Right renal pelvis (tissue), 4 donors: ENCODE results near the gene PAX7. TPM values are rescaled to one million over a fixed set of nuclear protein-coding genes. Genes with fewer than 3 reads are reported as not detected.

Experiments
- DNase-seq, 4 donors: peaks; one replicate each; pipeline ENCODE4 v3.0.0-alpha.2; 2013; ENCODE audit warnings: low read depth in 4 of 4, low spot score in 3 of 4, missing footprints in 1 of 4
- polyA plus RNA-seq, 4 donors: library from polyadenylated mRNA; unstranded; fragments of 120-200 nt; gene quantifications; one replicate each; pipeline ENCODE4 v1.2.1, GENCODE V29; 2013; ENCODE audit not compliant: insufficient read length in 4 of 4

PAX7 gene
- polyA plus RNA-seq, 4 donors: not detected

GRCh38 chr1:18657506-18658201 lies 27.0 kb downstream of the PAX7 start:
- DNase-seq: no peak

GRCh38 chr1:18658831-18659230 lies 28.2 kb downstream of the PAX7 start:
- DNase-seq: no peak

GRCh38 chr1:18661404-18662285 lies 31.0 kb downstream of the PAX7 start:
- DNase-seq: no peak

- DNase-seq: no peak
Measured at GRCh38 chr1:18662286-18662639, 31.6 kb downstream of the PAX7 start.

- no peak for DNase-seq
Measured at GRCh38 chr1:18666317-18666920, 35.8 kb downstream of the PAX7 start.

GRCh38 chr1:18667333-18667732 lies 36.7 kb downstream of the PAX7 start:
- DNase-seq: no peak

GRCh38 chr1:18668046-18668445 lies 37.4 kb downstream of the PAX7 start:
- no peak for DNase-seq

- DNase-seq: no peak
Measured at GRCh38 chr1:18668750-18669404, 38.2 kb downstream of the PAX7 start.

GRCh38 chr1:18670121-18670867 lies 39.6 kb downstream of the PAX7 start:
- no peak for DNase-seq

- DNase-seq: no peak
Measured at GRCh38 chr1:18670868-18671225, 40.2 kb downstream of the PAX7 start.

GRCh38 chr1:18673976-18674375 lies 43.3 kb downstream of the PAX7 start:
- DNase-seq: no peak

GRCh38 chr1:18676332-18676781 lies 45.7 kb downstream of the PAX7 start:
- DNase-seq: no peak

GRCh38 chr1:18681423-18681835 lies 50.8 kb downstream of the PAX7 start:
- DNase-seq: no peak

- DNase-seq: no peak
Measured at GRCh38 chr1:18682375-18682774, 51.7 kb downstream of the PAX7 start.

- DNase-seq: no peak
Measured at GRCh38 chr1:18684303-18684702, 53.7 kb downstream of the PAX7 start.

- no peak for DNase-seq
Measured at GRCh38 chr1:18686540-18686939, 55.9 kb downstream of the PAX7 start.

- DNase-seq: no peak
Measured at GRCh38 chr1:18687273-18687672, 56.6 kb downstream of the PAX7 start.

GRCh38 chr1:18691648-18692047 lies 61.0 kb downstream of the PAX7 start:
- no peak for DNase-seq

GRCh38 chr1:18693256-18694098 lies 62.8 kb downstream of the PAX7 start:
- peak in 1 of 4 donors; percentile 28 for DNase-seq
